Measurements from ENCODE around the gene EXOC6B.

GRCh38 chr2:72214429-72215143 is 611.2 kb downstream of the EXOC6B start:
- TF ChIP-seq CTCF (IDR thresholded peaks at IDR 0.05) (no peak), EP300 (IDR thresholded peaks at IDR 0.05) (no peak)

All from stomach (tissue), 4 donors.